AG04450 (cell line): ENCODE results near the gene COA8. TPM values are rescaled to one million over a fixed set of nuclear protein-coding genes. Genes with fewer than 3 reads are reported as not detected.

ENCODE experiments used
- CTCF ChIA-PET: fragments of 300-600, 350-600 bp; formaldehyde crosslinking; extraction: SDS; loops from one replicate; lab custom pipeline; 2022; ENCODE audit warnings: antibody characterized with exemption, inconsistent platforms; lab: Charles Lee
- POLR2A ChIA-PET: fragments of 350-600 bp; formaldehyde crosslinking; extraction: SDS; loops from one replicate; lab custom pipeline; 2021; ENCODE audit warnings: antibody characterized with exemption, inconsistent platforms; lab: Yijun Ruan, JAX
- DNase-seq: peaks from one replicate; pipeline ENCODE4 v3.0.0-alpha.2; 2011; ENCODE audit warnings: low read depth, low spot score
- H3K27ac ChIP-seq: one replicate; pipeline ENCODE4 v1.5.1; 2012; ENCODE audit warnings: low read depth, low read length, control low read depth
- H3K27me3 ChIP-seq: one replicate; pipeline ENCODE4 v1.6.0; 2012; ENCODE audit warnings: low read length; ENCODE audit not compliant: control insufficient read depth, insufficient read depth
- H3K4me3 ChIP-seq: 2 replicates; pipeline ENCODE4 v1.5.1; 2011; ENCODE audit warnings: mild to moderate bottlenecking, low read depth, low read length, control low read depth
- H3K9me3 ChIP-seq: 2 replicates; pipeline ENCODE4 v1.5.1; 2012; ENCODE audit warnings: low read length; ENCODE audit not compliant: control insufficient read depth, insufficient read depth
- CTCF ChIP-seq: IDR thresholded peaks from 2 replicates; pipeline ENCODE4 v1.5.1; 2011; ENCODE audit warnings: low read depth, low read length, control low read depth, inconsistent platforms
- polyA plus RNA-seq: library from polyadenylated mRNA; depleted of rRNA; stranded (reverse); fragments of >200 nt; gene quantifications from 2 replicates; pipeline ENCODE4 v1.2.3, GENCODE V29; 2011; rRNA removed
- small RNA-seq: library from RNA; depleted of rRNA; stranded (forward); fragments of <200 nt; gene quantifications from one replicate; pipeline ENCODE3, GENCODE V24; 2012; ENCODE audit warnings: low read depth; ENCODE audit not compliant: insufficient read length

The COA8 gene
- polyA plus RNA-seq, 1 experiment = 29.8 TPM

DNA sequence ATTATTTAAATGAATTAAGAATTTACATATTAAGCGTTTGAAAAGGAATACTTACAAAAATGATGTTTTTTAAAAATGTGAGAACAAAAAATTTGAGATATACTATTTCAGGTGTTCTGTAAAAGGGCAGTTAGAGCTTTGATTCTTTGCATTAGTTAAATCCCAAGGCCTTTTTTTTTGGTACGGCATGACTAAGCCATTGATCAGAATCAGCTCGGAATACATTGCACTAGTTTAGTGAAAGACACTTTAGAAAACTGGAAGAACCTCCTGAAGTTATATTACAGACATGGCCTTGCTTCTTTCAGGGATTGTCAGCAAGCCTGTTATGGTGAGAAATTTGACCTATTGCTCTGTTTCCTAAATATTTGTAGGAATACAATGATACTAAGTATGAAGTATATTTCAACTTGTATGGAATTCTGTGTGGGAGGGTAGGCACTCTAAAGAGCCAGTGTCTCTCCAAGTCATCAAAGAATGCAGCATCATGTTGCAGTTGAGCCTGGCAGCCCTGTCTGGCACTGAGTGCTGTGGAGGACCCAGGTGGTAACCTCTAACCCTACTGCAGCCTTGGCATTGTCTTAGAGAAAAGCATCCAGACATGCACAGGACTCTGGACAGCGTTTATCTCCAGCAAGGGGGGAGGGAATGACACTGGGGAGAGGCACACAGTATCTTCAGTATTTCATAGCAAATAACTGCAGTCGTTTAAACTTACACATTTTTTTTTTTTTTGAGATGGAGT lies 67.8 kb downstream of the COA8 start:
- H3K4me3 ChIP-seq = peak overlapping the region; percentile 83
- POLR2A ChIA-PET = interaction anchor here (1.1 to 1.5 kb wide), 3 partner anchors 27 to 66 kb away, joined by 3 to 7 read pairs (median 4); no protein-coding TSS in a partner anchor
- peak overlapping the region; percentile 61 for H3K27ac ChIP-seq
- no peak for DNase-seq
- no peaks in the 10 kb centered on the region for H3K27me3 ChIP-seq
- TF ChIP-seq CTCF = no peak
- CTCF ChIA-PET = no interaction called here
- H3K9me3 ChIP-seq = peaks cover 3% of the 10 kb centered on the region; the same call in 1 of the 2 replicates

DNA sequence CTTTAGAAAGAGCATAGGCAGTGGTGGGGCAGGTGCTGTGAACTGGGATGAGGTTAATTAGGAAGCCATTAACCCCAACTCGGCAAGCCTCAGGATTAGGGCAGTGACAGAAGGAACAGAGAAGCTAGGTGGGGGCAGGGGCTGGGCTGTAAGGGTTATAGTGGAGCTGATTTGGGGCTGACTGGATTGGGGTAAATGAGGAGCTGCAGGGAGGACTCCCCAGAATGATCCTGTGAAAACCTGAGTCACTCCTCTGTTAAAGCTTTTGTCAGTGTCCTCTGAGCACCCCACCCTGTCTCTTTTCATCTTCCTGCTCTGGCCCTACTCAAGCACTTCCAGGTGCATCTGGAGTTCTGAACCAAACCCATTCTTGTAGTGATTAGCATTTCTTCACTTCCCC lies 70.6 kb downstream of the COA8 start:
- Histone ChIP-seq H3K9me3 (peaks cover 13% of the 10 kb centered on the region; the same call in 1 of the 2 replicates), H3K27me3 (no peaks in the 10 kb centered on the region), H3K27ac (no peak overlapping the region), H3K4me3 (no peak overlapping the region)
- DNase-seq = no peak
- CTCF ChIA-PET = no interaction called here
- POLR2A ChIA-PET = interaction anchor here (0.7 kb wide), 1 partner anchor 46 kb away, joined by 3 read pairs; no protein-coding TSS in a partner anchor
- no peak for TF ChIP-seq CTCF

DNA sequence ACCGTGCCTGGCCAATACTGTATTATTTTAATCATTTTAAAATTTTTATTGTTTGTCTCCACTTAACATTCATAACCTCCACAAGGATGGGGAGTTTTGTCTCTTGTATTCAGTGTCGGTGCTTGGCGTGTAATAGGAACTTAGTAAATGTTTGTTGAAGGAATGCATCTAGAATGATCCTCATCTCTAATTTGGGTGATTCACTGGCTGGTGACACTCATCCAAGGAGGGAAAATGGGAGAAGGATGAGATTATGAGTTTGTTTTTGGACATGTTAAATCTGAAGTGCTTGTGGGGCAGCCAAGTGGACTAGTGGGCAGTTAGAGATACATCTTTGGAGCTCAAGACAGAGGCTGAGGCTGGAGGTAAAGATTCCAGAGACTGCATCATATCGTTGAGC lies 71.4 kb downstream of the COA8 start:
- ChIA-PET POLR2A (no interaction called here), CTCF (no interaction called here)

DNA sequence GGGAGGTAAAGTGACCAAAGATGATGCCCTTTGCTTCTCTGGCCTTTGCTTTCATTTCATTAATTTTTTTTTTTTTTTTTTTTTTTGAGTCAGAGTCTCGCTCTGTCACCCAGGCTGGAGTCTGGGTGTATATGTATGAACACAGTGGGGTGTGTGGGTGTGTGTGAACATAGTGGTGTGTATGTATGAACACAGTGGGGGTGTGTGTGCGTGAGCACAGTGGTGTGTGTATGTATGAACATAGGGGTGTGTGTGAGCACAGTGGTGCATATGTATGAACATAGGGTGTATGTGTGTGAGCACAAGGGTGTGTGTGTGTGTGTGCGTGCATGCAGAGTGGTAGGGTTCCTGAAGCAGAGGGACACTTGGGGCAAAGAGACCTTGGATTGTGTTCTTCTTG lies 75.8 kb downstream of the COA8 start:
- no peak for TF ChIP-seq CTCF
- Histone ChIP-seq H3K27ac (no peak overlapping the region), H3K9me3 (peaks cover 10% of the 10 kb centered on the region; the same call in 1 of the 2 replicates), H3K27me3 (no peaks in the 10 kb centered on the region), H3K4me3 (no peak overlapping the region)
- ChIA-PET POLR2A (no interaction called here), CTCF (interaction anchor here (1.0 kb wide), 1 partner anchor 11 kb away, joined by 3 read pairs; no protein-coding TSS in a partner anchor)
- no peak for DNase-seq

More for the DNA sequence above, 71.4 kb downstream of the COA8 start:
- TF ChIP-seq CTCF = no peak
- no peak for DNase-seq
- Histone ChIP-seq H3K27me3 (no peaks in the 10 kb centered on the region), H3K9me3 (peaks cover 13% of the 10 kb centered on the region; the same call in 1 of the 2 replicates), H3K4me3 (no peak overlapping the region), H3K27ac (no peak overlapping the region)

Small RNA genes lying within 50 kb of the gene (small RNA-seq; reads per million reads assigned to genes)
- not detected for gene RNU4-68P
- gene RNU7-160P = not detected

Other genes with a start within 250 kb of the COA8 start
- 365 and 477 TPM in 2 replicates for gene EIF5, start 228.7 kb upstream of the COA8 start, polyA plus RNA-seq
- 81.3 and 109 TPM in 2 replicates for gene MARK3, start 177.5 kb upstream of the COA8 start, polyA plus RNA-seq
- 11.7 and 12.9 TPM in 2 replicates for gene CKB, start 40.1 kb upstream of the COA8 start, polyA plus RNA-seq
- gene TRMT61A, start 33.8 kb upstream of the COA8 start, polyA plus RNA-seq = 4.4 and 6.1 TPM in 2 replicates
- 10.5 and 12.5 TPM in 2 replicates for gene BAG5, start 303 bp upstream of the COA8 start, polyA plus RNA-seq
- gene KLC1, start 66.3 kb downstream of the COA8 start, polyA plus RNA-seq = 126 and 160 TPM in 2 replicates
- gene XRCC3, start 152.5 kb downstream of the COA8 start, polyA plus RNA-seq = 4.3 and 4.8 TPM in 2 replicates
- 77.5 and 78.6 TPM in 2 replicates for gene ZFYVE21, start 152.8 kb downstream of the COA8 start, polyA plus RNA-seq